NCI-H1930 (cell line): ENCODE measurements around the gene C22orf39.
"Not testable (repeated sequence)": the region's sequence is repeated elsewhere in the genome, so short reads cannot be mapped to it uniquely, and the experiment has no call there.

ENCODE experiments used
- DNase-seq, 2 experiments: peaks; one replicate each; lab custom pipeline; 2025; lab: John Stamatoyannopoulos, UW

Gene C22orf39

GRCh38 chr22:19453718-19454117 lies 6.2 kb upstream of the C22orf39 start:
- DNase-seq = no peak

- DNase-seq = no peak
Observed at GRCh38 chr22:19451570-19451969, 4.1 kb upstream of the C22orf39 start.

- DNase-seq = no peak
Observed at GRCh38 chr22:19450363-19451175, 3.1 kb upstream of the C22orf39 start.

GRCh38 chr22:19449422-19449767 lies 1.9 kb upstream of the C22orf39 start:
- DNase-seq = no peak

DNA sequence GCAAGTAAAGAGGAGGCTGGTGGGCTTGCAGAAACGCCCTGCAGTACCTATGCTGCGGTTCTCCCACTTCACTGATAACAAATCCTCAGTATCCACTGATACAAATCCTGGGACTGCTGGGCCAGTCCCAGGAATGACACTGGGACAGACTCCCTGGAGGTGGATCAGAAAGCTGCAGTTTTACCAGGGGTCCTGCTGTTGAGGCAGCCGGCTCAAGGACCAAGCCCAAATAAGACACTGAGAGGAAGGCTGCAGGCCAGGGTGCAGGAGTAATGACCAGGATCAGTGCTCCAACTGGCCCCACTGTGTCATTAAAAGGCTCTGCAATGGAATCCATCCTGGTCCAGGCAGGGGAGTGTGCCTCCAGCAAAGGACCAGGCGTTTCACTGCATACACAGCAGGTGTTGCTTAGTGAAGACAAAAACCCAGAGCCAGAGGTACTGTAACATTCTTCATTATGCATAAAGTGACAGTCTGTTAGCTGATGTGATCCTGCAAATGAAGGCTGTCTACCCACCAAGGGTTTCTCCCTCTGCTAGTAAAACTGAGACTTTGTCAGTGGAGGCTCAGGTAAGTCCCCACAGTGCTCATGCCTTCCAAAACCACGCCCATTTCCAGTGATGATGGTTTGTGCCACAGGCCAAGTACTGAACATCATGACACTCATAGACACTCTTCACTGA lies 1.4 kb upstream of the C22orf39 start:
- DNase-seq = no peak

DNA sequence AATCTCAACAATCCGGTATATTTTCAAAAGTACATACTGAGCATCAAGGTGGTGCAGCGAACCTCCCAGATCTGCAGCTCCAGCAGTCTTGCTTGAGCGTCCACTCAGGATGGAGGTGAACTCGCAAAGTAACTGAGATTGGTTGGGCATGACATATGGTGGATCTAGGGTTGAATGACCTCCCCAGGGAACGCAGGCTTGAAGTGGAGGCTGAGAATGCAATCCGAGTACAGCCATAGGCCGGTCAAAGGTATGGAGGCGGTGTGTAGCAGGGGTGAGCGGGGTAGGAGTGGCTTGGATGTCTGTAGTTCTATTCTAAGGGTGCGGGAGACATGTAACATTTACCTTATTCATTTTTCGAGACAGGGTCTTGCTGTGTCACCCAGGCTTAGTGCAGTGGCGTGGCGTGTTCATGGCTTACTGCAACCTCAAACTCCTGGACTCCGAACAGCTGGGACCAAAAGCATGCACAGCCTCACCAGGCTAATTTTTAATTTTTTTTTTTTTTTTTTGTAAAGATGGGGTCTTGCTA lies 631 bp upstream of the C22orf39 start:
- DNase-seq = peak; percentile 45 to 54

DNA sequence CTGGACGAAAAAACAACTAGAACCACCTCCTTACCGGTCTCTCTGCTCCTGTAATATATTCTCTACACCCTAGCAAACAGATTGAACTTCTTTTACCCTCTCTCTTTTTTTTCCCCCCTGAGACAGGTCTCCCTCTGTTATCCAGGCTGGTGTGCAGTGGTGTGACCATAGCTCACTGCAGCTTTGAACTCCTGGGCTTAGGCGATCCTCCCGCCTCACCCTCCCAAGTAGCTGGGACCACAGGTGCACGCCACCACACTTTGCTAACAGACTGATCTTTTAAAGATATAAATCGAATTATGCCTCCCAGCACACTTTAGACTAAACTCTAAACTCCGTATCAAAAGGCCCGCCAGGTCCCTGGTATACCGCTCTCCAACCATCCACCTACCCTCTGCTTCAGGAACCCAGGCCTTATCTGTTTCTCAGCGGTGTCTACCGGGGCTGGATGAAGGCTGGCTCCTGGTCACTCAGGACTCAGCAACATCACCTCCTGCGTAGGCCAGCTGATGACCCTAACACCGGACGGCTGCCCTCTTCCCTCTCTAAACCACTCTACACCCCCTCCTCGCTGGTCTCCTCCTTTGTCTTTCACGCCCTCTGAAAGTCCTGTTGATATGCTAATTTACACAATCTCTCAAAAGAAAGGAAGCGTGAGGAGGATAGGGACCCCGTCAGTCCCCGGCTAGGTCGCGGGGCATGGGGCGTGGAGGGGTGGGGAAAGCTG lies 745 bp downstream of the C22orf39 start:
- no peak for DNase-seq

- DNase-seq = not testable (repeated sequence)
Observed at GRCh38 chr22:19445279-19445982, 2.1 kb downstream of the C22orf39 start.

GRCh38 chr22:19443544-19444211 lies 3.8 kb downstream of the C22orf39 start:
- DNase-seq = no peak

DNA sequence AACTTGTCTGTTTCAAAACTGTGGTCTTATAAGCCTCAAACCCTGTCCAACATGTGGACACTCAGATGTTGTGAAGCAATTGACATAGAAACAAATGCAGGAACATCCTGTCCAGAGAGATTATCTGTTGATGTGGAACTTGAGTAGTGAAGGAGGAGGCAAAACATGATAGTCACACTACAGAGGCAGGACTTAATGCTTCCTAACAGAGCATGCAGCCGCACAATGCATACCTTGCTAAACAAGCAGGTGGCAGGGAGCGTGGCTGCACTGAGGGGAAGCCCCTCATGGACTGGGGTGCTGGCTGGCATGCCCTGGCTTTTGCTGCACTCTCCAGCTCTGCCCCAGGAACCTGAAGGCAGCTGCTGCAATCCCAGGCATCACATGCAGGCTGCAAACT lies 5.3 kb downstream of the C22orf39 start:
- no peak for DNase-seq

DNA sequence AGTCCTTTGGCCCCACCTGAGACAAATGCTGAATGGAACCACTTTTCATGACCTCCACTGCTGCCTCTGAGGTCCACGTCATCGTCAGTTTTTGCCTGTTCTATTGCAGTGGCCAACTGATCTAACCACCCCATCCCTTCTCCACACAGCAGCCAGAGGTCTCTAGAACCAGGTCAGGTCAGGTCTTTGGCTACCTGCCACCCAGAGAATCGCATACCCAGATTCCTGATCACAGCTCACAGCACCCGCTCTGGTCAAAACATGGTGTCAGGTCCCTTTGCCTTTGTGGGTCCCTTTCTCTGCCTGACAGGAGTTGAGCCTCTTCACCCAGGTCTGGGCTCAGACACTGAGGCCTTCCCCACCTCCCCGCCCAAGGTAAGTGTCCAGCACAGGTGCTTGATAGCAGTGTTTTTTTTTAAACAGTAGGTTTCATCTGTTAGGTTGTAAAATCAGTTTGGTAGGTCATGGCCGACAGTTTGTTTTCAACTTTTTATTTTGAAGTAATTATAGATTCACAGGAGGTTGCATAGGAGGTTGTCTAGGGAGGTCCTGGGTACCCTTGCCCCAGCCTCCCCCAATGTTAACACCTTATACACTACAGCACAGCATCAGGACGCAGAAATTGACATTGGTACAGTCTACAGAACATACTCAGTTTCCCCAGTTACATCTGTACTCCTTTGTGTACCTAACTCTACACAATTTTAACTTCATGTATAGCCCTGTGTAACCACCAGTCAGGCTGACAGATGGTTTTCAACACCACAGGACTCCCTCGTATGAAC lies 6.9 kb downstream of the C22orf39 start:
- no peak for DNase-seq

- DNase-seq = no peak
Observed at GRCh38 chr22:19438298-19438697, 9.2 kb downstream of the C22orf39 start.

DNA sequence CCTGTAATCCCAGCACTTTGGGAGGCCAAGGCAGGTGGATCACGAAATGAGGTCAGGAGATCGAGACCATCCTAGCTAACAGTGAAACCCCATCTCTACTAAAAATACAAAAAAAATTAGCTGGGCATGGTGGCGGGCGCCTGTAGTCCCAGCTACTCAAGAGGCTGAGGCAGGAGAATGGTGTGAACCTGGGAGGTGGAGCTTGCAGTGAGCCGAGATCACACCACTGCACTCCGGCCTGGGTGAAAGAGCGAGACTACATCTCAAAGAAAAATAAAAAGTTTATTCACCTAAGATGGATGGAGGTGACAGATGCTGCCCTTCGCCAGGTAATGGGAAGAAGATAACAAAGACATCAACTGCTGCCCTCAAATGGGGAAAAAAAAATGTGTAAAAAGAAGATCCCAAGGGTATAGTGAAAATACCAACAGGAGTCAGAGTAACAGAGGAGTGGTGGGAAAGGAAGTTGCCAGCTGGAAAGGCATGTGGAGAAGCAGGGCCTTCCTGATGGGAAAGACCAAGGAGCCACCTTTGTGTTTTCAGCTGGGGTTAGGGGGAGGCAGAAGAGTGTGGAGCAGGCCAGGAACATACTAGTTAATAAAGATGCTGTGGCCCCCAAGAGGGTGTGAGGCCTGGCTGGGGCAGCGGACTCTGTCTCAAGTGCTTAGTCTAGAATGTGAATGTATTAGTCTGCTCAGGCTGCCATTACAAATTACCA lies 10.9 kb downstream of the C22orf39 start:
- DNase-seq = not testable (repeated sequence)

DNA sequence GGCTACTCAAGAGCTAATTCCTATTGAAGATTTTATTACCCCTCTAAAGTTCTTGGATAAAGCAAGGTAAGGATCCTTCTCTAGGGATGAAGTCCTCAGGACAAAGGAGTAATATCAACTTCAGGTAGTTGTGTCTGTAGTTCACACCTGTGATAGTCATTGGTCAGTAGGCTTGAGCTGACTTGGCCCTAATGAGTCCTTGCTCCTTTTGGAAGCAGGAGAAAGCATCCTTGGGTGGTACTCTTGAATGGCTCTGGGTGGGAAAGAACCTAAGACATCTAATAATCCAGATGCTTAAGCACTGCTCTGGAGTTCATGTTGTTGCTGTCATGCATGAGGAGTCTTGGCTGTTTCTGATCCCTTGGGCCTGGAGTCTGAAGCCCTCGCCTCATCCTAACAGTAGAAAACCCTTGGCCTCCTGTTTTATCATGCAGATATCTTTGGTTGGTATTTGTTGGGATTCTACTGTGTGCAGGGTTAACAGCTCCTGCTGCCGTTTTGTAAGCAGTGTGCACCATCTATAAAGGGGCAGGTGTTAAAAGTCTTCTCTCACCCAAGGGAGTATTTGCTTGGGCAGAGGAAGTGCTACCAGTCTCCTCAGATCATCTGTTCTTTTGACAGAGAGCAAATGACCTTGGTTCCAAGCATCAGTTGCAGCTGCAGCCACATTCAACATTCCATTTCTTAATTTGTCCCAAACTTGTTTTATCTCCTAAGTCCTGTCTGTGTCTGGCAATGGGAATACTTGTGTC lies 12.5 kb downstream of the C22orf39 start:
- DNase-seq = no peak

DNA sequence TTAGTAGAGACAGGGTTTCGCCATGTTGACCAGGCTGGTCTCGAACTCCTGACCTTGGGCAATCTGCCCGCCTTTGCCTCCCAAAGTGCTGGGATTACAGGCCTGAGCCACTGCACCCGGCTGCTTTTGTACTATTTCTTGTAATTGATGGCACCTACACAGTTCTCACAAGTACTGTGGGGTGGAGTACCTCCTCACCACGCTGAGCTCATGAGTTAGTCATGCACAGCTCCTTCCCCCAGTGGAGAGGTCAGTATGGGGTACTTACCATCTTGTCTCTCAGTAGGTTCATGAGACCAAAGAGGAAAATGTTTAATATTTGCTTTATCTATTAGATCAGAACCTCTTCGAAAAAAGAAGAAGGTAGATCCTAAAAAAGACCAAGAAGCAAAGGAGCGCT lies 13.1 kb downstream of the C22orf39 start:
- DNase-seq = no peak

- DNase-seq = peak; percentile 85 to 92
Observed at GRCh38 chr22:19432133-19432851, 15.2 kb downstream of the C22orf39 start, which contains the start of gene MRPL40. MRPL40 (plus strand) TSS chr22:19432545; CDS start chr22:19432555, 10 bp downstream.

- DNase-seq = peak; percentile 61 to 83
Observed at GRCh38 chr22:19431649-19432132, 15.8 kb downstream of the C22orf39 start, which contains the start of gene HIRA. HIRA (minus strand) TSS chr22:19431733; CDS start chr22:19431476, 257 bp downstream.
